ENCODE data around the gene KIF6. TPM values are rescaled to one million over a fixed set of nuclear protein-coding genes. Genes with fewer than 3 reads are reported as not detected.

KIF6 gene
- total RNA-seq, 1 donor from 2014 or later = 2.7 TPM

DNA sequence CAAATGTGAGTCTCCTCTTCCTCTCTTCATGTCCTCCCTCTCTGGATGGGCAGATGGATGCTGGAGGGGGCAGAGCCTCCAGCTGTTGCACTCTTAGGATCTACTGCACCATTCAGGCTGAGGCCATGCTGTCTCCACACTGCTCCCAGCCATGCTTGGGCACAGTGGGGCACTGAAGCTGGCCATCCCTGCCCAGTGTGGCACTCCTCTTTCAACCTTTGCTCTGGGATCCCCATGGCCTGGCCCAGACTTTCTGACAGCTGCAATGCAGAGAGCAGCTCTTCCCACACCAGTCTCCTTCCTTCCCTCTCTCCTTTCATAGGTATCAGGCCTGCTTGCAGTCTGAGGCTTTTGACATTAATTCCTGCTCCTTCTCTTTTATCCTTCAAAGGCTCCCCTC, 420.3 kb downstream of the KIF6 start:
- no peaks in the 10 kb centered on the region for H3K36me3 Mint-ChIP-seq
- H3K4me3 Mint-ChIP-seq = no peak overlapping the region
- Histone ChIP-seq H4K20me1 (ENCODE audit: low read depth) (no peaks in the 10 kb centered on the region), H2AFZ (replicated peaks) (no peak overlapping the region), H3K79me2 (ENCODE audit: low read depth) (no peaks in the 10 kb centered on the region), H3K27me3 (no peaks in the 10 kb centered on the region), H3K4me3 (no peak overlapping the region), H3F3A (ENCODE audit: low read depth) (no peaks in the 10 kb centered on the region), H3K36me3 (no peaks in the 10 kb centered on the region), H3K9ac (no peak overlapping the region), H3K9me3 (ENCODE audit: low read depth) (no peaks in the 10 kb centered on the region), H3K4me1 (no peaks in the 10 kb centered on the region), H3K4me2 (no peak overlapping the region), H3K27ac (no peak overlapping the region)
- H3K9me3 Mint-ChIP-seq = no peaks in the 10 kb centered on the region
- DNase-seq (ENCODE audit: low spot score) = no peak
- TF ChIP-seq EZH2phosphoT487 (IDR thresholded peaks at IDR 0.05) (no peak), EZH2 (IDR thresholded peaks at IDR 0.05) (no peak)
- TF ChIP-seq, protein P1, sequence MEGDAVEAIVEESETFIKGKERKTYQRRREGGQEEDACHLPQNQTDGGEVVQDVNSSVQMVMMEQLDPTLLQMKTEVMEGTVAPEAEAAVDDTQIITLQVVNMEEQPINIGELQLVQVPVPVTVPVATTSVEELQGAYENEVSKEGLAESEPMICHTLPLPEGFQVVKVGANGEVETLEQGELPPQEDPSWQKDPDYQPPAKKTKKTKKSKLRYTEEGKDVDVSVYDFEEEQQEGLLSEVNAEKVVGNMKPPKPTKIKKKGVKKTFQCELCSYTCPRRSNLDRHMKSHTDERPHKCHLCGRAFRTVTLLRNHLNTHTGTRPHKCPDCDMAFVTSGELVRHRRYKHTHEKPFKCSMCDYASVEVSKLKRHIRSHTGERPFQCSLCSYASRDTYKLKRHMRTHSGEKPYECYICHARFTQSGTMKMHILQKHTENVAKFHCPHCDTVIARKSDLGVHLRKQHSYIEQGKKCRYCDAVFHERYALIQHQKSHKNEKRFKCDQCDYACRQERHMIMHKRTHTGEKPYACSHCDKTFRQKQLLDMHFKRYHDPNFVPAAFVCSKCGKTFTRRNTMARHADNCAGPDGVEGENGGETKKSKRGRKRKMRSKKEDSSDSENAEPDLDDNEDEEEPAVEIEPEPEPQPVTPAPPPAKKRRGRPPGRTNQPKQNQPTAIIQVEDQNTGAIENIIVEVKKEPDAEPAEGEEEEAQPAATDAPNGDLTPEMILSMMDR (IDR thresholded peaks at IDR 0.05) = no peak
- no peak overlapping the region for H3K27ac Mint-ChIP-seq
- peaks cover 5% of the 10 kb centered on the region for H3K4me1 Mint-ChIP-seq
- H3K27me3 Mint-ChIP-seq (ENCODE audit: insufficient read depth, low read depth) = peaks cover 3% of the 10 kb centered on the region

DNA sequence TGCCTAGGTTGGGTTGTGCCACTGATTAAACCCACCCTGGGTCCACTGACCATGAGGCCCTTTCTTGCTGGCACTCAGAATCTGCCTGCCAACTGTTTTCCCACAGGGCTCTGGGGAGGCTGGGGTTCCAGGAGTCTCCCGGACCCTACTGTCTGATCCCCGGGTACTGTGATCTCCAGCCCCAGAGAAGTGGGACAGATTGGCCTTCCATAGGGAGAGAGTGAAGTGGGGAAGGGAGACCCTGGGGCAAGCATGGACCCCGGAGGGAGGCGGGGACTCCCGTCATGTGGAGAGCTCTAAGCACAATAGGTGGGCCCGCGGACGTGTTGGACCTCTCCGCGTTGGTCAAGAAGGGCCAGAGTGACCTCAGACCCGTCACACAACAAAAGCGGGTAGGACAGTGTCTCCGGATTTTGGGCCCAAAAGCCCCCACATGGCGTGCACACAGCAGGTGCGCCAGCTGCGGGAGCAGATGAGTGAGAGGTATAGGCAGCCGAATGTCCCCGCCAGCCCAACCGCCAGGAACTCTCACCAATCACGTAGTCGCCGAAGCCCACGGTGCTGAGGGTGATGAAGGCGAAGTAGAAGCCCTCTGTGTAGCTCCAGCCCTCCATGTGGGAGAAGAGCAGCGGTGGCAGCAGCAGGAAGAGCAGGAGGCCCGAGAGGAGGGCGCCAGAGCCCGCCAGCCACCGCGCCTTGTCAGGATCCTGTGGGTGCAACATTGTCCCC, 421.6 kb downstream of the KIF6 start:
- Histone ChIP-seq H3F3A (ENCODE audit: low read depth) (no peaks in the 10 kb centered on the region), H3K4me3 (no peak overlapping the region), H4K20me1 (ENCODE audit: low read depth) (no peaks in the 10 kb centered on the region), H2AFZ (replicated peaks) (peak overlapping the region; percentile 85), H3K4me2 (no peak overlapping the region), H3K9me3 (ENCODE audit: low read depth) (no peaks in the 10 kb centered on the region), H3K4me1 (no peaks in the 10 kb centered on the region), H3K79me2 (ENCODE audit: low read depth) (no peaks in the 10 kb centered on the region), H3K36me3 (no peaks in the 10 kb centered on the region), H3K27me3 (no peaks in the 10 kb centered on the region), H3K27ac (no peak overlapping the region), H3K9ac (no peak overlapping the region)
- H3K27me3 Mint-ChIP-seq (ENCODE audit: insufficient read depth, low read depth) = peaks cover 2% of the 10 kb centered on the region
- no peaks in the 10 kb centered on the region for H3K9me3 Mint-ChIP-seq
- peaks cover 5% of the 10 kb centered on the region for H3K4me1 Mint-ChIP-seq
- DNase-seq (ENCODE audit: low spot score) = no peak
- no peak overlapping the region for H3K27ac Mint-ChIP-seq
- H3K36me3 Mint-ChIP-seq = no peaks in the 10 kb centered on the region
- H3K4me3 Mint-ChIP-seq = no peak overlapping the region
- no peak for TF ChIP-seq EZH2 (IDR thresholded peaks at IDR 0.05)
- no peak for TF ChIP-seq EZH2phosphoT487 (IDR thresholded peaks at IDR 0.05)
- TF ChIP-seq, protein P1 (IDR thresholded peaks at IDR 0.05) = no peak

DNA sequence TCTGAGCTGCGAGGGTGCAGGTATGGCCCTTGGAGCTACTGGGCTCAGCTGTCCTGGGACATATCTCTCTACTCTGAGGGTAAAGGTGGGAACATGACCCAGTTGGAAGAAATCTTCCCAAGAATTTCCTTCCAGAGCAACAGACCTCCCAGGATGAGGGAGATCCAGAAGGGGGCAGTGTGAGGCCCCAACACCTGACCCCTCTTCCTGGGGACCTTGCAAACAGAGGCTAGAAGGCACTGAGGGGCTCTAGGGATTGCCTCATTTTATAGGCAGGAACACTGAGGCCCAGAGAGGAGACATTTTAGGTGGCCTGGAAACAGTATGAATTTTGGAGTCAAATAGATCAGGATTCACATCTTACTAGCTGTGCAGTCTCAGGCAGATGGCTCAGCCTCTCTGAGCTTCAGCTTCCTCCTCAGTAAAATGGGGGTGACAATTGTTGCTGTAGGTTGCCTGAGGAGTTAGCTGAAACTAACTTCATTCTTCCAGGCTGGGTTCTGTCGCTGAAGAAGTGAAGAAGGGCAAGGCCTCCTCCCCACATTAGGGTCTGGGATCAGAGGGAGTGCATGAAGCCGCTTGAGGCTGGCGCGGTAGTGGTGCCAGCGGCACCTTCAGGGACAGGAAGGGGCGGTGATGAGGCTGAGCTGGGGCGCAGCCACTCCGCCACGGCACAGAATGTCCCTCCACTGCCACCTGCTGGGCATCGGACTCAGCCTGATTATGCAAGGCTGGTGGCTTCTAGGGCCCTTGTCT, 422.4 kb downstream of the KIF6 start:
- H3K4me3 Mint-ChIP-seq = no peak overlapping the region
- H3K27ac Mint-ChIP-seq = peak overlapping the region; percentile 11
- H2AFZ ChIP-seq (replicated peaks) = peak overlapping the region; percentile 85

More for the DNA sequence above, 422.4 kb downstream of the KIF6 start:
- TF ChIP-seq EZH2phosphoT487 (IDR thresholded peaks at IDR 0.05) (no peak), EZH2 (IDR thresholded peaks at IDR 0.05) (no peak)
- TF ChIP-seq, protein P1 (IDR thresholded peaks at IDR 0.05) = peak; percentile 80
- Histone ChIP-seq H3K27me3 (no peaks in the 10 kb centered on the region), H3K27ac (no peak overlapping the region), H3F3A (ENCODE audit: low read depth) (no peaks in the 10 kb centered on the region), H3K36me3 (no peaks in the 10 kb centered on the region), H3K9ac (no peak overlapping the region), H3K4me1 (peaks cover under 1% of the 10 kb centered on the region), H3K4me2 (no peak overlapping the region), H4K20me1 (ENCODE audit: low read depth) (no peaks in the 10 kb centered on the region), H3K79me2 (ENCODE audit: low read depth) (no peaks in the 10 kb centered on the region), H3K9me3 (ENCODE audit: low read depth) (no peaks in the 10 kb centered on the region), H3K4me3 (no peak overlapping the region)
- Mint-ChIP-seq H3K9me3 (no peaks in the 10 kb centered on the region), H3K27me3 (ENCODE audit: insufficient read depth, low read depth) (peaks cover 2% of the 10 kb centered on the region), H3K4me1 (peaks cover 5% of the 10 kb centered on the region), H3K36me3 (no peaks in the 10 kb centered on the region)
- DNase-seq (ENCODE audit: low spot score) = peak; percentile 93

Measured in neural progenitor cell (in vitro differentiated cells).